Ovary (tissue), 9 donors: ENCODE measurements around the gene PTPRG. TPM values are rescaled to one million over a fixed set of nuclear protein-coding genes. Genes with fewer than 3 reads are reported as not detected.

Experiments
- DNase-seq, 5 donors: peaks; one replicate each; pipeline ENCODE4 v3.0.0-alpha.2; 2019 to 2020
- H3K27ac ChIP-seq, 2 donors: fragments of 200-600 bp; one replicate each; pipeline versions ENCODE4 v1.5.1 to v1.8.0; 2019 to 2022
- H3K27me3 ChIP-seq: fragments of 200-600 bp; one replicate; pipeline ENCODE4 v1.8.0; 2022
- H3K36me3 ChIP-seq: fragments of 200-600 bp; sonication (generic); one replicate; pipeline ENCODE4 v1.5.1; 2019
- H3K4me1 ChIP-seq: one replicate; pipeline ENCODE4 v1.8.1; 2013; ENCODE audit warnings: mild to moderate bottlenecking, moderate library complexity; ENCODE audit not compliant: insufficient read depth
- H3K4me3 ChIP-seq: fragments of 200-600 bp; sonication (generic); one replicate; pipeline ENCODE4 v1.5.1; 2017
- H3K9me3 ChIP-seq, 2 donors: fragments of 200-600 bp in 1 of 2; sonication (generic) in 1 of 2; one replicate each; pipeline versions ENCODE4 v1.5.1 to v1.8.1; 2013 to 2019; ENCODE audit warnings: mild to moderate bottlenecking in 1 of 2, moderate library complexity in 1 of 2
- EP300 ChIP-seq: sonication (generic); formaldehyde crosslinking; IDR thresholded peaks from one replicate; pipeline ENCODE4 v1.6.1; 2017; ENCODE audit warnings: antibody characterized with exemption
- POLR2A ChIP-seq: fragments of 450-650 bp; IDR thresholded peaks from one replicate; pipeline ENCODE4 v1.6.1; 2017; ENCODE audit warnings: antibody characterized with exemption, mild to moderate bottlenecking, moderate library complexity
- WGBS, 3 donors: extraction: QIAGEN DNeasy Blood & Tissue Kit in 1 of 3; methylation state at CpG; one replicate each; pipeline versions ENCODE4 v1.1.5 to v1.1.7; 2013 to 2017; 5-methylcytosine and 5-hydroxymethylcytosine counted together
- intact Hi-C, 4 donors: fragments of 100-400 bp; cut with DNase I; formaldehyde crosslinking; loops; one replicate each; pipeline versions ENCODE4 v1.11.0 to v1.15.1; 2022 to 2023
- polyA plus RNA-seq, 2 donors: library from polyadenylated mRNA; stranded (reverse); fragments of 200-250 nt in 1 of 2; fragments of 350-450 nt in 1 of 2; fragmentation: Illumina TruSeq in 1 of 2; extraction: RNeasy Lipid Tissue Mini Kit (QIAGEN cat#74804) in 1 of 2; gene quantifications; one replicate each; pipeline ENCODE4 v1.2.3, GENCODE V29; 2013 to 2014
- total RNA-seq, 7 donors: library from RNA; depleted of rRNA in 2 of 7; stranded (reverse); fragments of >200 nt in 2 of 7; fragmentation: NEBNext Ultra II Directional in 3 of 7; extraction: Animal tissue kit (Norgen Biotek cat#: 25700) in 3 of 7; gene quantifications; one replicate each; pipeline versions ENCODE4 v1.1.0 to v1.2.4, GENCODE V29; 2016 to 2023
- TF ChIP-seq, protein P1 (sequence below), 3 donors: fragments of 450-650 bp in 2 of 3; fragments of 200-600 bp in 1 of 3; IDR thresholded peaks; one replicate each; pipeline versions ENCODE4 v1.5.1 to v1.8.0; 2016 to 2022; ENCODE audit warnings: antibody characterized with exemption in 3 of 3, mild to moderate bottlenecking in 1 of 3
- donor health status: DM: no; HTN: no; CAD: no; lungs with moderate emphysema.
- donor health status: DM: no; HTN: no; CAD: no.
- donor health status: Bipolar disorder and iron deficiency.
- donor health status: DM: yes; HTN: yes; CAD: no.
- donor health status: DM: no; HTN: no; CAD: no.
- donor health status: DM: yes; HTN: yes; CAD: no.

The PTPRG gene
- total and polyA plus RNA-seq, 9 donors: 18.2 to 87.9 (median 47.7) TPM

DNA sequence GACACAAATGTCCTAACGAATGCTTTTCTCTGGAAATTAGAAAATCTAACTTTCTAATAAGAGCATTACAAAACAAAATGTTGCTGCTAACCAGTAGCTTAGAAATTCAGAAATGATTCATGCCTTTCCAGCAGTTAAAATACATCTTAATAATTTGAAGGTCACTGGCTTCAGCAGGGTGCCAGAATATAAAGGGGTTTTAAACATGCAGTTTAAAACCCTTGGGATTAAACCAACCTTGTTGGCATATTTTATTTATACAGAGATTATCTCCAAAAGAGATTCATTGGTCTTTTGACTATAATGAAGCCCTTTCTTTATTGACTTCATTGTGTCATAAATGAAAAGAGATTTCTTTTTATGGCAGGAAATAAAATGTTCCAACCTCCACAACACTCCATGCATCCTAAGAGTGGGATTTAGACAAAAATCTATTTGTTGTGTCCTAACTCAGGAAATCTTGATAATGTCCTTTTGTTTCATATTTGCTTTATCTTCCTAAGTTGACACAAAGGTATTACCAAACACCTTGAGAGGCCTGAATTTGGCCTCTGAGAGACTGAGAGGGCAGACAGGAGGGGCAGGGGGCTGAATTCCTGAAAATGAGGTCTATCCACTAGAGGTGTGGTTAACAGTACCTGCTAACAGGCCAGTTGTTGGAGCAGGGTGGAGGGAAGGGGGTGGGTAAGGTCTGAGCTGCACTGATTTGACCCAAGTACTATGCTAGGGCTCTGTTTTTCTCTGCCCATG lies 687.5 kb downstream of the PTPRG start:
- no peaks in the 10 kb centered on the region for H3K9me3 ChIP-seq
- H3K27ac ChIP-seq: no peak overlapping the region
- TF ChIP-seq POLR2A (no peak), EP300 (no peak)
- TF ChIP-seq, protein P1, sequence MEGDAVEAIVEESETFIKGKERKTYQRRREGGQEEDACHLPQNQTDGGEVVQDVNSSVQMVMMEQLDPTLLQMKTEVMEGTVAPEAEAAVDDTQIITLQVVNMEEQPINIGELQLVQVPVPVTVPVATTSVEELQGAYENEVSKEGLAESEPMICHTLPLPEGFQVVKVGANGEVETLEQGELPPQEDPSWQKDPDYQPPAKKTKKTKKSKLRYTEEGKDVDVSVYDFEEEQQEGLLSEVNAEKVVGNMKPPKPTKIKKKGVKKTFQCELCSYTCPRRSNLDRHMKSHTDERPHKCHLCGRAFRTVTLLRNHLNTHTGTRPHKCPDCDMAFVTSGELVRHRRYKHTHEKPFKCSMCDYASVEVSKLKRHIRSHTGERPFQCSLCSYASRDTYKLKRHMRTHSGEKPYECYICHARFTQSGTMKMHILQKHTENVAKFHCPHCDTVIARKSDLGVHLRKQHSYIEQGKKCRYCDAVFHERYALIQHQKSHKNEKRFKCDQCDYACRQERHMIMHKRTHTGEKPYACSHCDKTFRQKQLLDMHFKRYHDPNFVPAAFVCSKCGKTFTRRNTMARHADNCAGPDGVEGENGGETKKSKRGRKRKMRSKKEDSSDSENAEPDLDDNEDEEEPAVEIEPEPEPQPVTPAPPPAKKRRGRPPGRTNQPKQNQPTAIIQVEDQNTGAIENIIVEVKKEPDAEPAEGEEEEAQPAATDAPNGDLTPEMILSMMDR (IDR thresholded peaks at IDR 0.05): no peak
- intact Hi-C loops: no loop called here
- H3K27me3 ChIP-seq: no peaks in the 10 kb centered on the region
- no peaks in the 10 kb centered on the region for H3K36me3 ChIP-seq
- WGBS, 3 donors: 50 to 64% (median 55%) methylated on average over 1 of the region's 1 CpG
- peaks cover 4% of the 10 kb centered on the region for H3K4me1 ChIP-seq
- no peak for DNase-seq
- no peak overlapping the region for H3K4me3 ChIP-seq

DNA sequence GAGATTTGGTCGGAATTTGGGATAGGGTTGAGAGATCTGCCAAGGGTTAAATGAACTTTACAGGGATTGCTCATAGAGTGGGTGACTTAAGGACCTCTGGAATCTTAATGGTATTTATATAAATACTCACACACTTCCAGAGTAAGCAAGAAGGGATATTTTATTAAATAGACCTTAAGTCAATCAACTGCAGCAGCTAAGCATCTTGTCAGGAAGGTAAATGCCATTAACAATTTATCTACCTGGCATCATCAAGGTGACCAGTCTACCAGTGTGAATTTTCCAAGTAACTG lies 688.1 kb downstream of the PTPRG start:
- Histone ChIP-seq H3K27me3 (no peaks in the 10 kb centered on the region), H3K27ac (no peak overlapping the region), H3K9me3 (no peaks in the 10 kb centered on the region), H3K36me3 (no peaks in the 10 kb centered on the region), H3K4me1 (peaks cover 4% of the 10 kb centered on the region), H3K4me3 (no peak overlapping the region)
- TF ChIP-seq POLR2A (no peak), EP300 (no peak)
- TF ChIP-seq, protein P1 (IDR thresholded peaks at IDR 0.05): no peak
- intact Hi-C loops: no loop called here
- DNase-seq: no peak
- 71 to 82% (median 76%) methylated on average over 1 of the region's 1 CpG for WGBS, 3 donors

DNA sequence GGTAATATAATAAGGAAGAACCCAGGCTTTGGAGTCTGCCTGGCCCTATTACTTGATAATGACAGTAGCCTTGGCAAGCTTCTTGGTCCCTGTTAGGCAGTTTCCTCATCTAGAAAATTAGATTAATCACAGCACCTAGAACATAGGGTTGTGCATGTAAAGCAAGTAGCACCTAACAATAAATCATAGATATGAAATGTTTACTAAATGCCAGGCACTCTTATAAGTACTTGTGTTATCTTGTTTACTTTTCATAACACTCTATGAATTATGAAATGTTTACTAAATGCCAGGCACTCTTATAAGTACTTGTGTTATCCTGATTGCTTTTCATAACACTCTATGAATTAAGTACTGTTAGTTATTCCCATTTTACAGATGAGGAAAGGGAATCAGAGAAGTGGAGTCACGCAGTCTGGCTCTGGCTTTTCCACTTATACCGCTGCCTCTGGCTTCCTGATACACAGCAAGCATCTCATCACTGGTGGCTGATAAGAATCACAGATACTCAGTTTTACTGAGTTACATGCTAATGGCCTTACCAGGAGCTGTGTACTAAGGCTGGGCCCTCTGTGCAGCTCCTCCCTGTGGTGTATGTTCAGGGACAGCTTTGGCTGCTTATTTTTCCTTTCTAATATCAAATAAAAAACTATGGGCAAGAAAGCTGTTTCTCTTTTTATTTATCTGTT lies 688.6 kb downstream of the PTPRG start:
- 98 to 100% (median 98%) methylated on average over 2 of the region's 2 CpGs for WGBS, 3 donors
- Histone ChIP-seq H3K36me3 (no peaks in the 10 kb centered on the region), H3K4me3 (no peak overlapping the region), H3K27me3 (no peaks in the 10 kb centered on the region), H3K9me3 (no peaks in the 10 kb centered on the region), H3K4me1 (peaks cover 4% of the 10 kb centered on the region), H3K27ac (no peak overlapping the region)
- TF ChIP-seq EP300 (no peak), POLR2A (no peak)
- TF ChIP-seq, protein P1 (IDR thresholded peaks at IDR 0.05): no peak
- intact Hi-C loops: no loop called here
- no peak for DNase-seq

DNA sequence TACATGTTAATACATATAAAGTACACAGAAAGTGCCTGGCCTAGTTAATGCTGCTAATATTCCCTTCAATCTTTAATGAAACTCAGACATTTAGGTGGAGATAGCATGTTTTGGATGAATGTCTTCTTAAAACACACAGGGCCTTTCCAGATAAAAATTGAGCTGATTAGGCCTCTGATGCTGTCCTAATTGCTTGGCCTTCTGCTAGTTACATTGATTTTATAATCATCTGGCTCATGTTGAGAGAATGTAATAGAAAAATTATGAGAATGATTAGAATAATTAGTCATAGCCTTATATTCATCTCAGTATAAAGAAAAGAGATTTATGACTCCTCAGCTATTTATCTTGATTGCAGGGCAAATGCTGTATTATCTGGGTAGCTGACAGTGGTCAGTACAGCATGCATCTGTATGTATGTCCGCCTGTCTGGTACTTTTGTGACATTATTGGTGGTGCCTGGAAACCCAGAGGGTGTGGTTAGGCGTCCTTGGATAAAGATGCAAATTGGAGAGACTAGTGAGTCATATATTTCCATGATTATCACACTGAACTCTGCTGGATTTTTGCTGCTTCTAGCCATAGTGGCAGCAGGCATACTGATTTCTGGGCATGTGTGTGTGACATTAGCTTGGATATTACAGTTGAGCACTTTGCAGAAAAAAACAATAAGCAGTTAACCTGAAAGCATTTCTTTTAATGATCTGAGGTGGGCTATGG lies 691.2 kb downstream of the PTPRG start:
- no peak for DNase-seq
- intact Hi-C loops: no loop called here

More for the DNA sequence above, 691.2 kb downstream of the PTPRG start:
- Histone ChIP-seq H3K27me3 (no peaks in the 10 kb centered on the region), H3K36me3 (no peaks in the 10 kb centered on the region), H3K4me1 (peaks cover 4% of the 10 kb centered on the region), H3K27ac (no peak overlapping the region), H3K4me3 (no peak overlapping the region), H3K9me3 (no peaks in the 10 kb centered on the region)
- TF ChIP-seq POLR2A (no peak), EP300 (no peak)
- TF ChIP-seq, protein P1 (IDR thresholded peaks at IDR 0.05): no peak
- 54 to 65% (median 57%) methylated on average over 2 of the region's 2 CpGs for WGBS, 3 donors
